Stimulated activated memory B cell treated with anti-CD40 and anti-IgM and Interleukin-4, amounts not matched to agents 10 μg/mL and 1 μg/mL and 100 μg/mL, for 72 hours (primary cell): Measurements from ENCODE around the gene MIGA1.
A peak's percentile ranks its signal among the peaks of the same experiment; 100 is the strongest.
"Not testable (repeated sequence)": the region's sequence is repeated elsewhere in the genome, so short reads cannot be mapped to it uniquely, and the experiment has no call there.

Experiments
- ATAC-seq: fragments of 150-1000 bp; cut with Tn5 transposase; 2 replicates; pipeline ENCODE4 v1.10.0; 2021
- H3K27ac Mint-ChIP-seq: one replicate; pipeline ENCODE4 v1.8.0; 2022; ENCODE audit warnings: mild to moderate bottlenecking, mixed read lengths
- H3K27me3 Mint-ChIP-seq: one replicate; pipeline ENCODE4 v1.8.0; 2022; ENCODE audit warnings: mixed read lengths
- H3K36me3 Mint-ChIP-seq: one replicate; pipeline ENCODE4 v1.8.0; 2022; ENCODE audit warnings: mixed read lengths
- H3K4me1 Mint-ChIP-seq: one replicate; pipeline ENCODE4 v1.8.0; 2022; ENCODE audit warnings: mixed read lengths
- H3K4me3 Mint-ChIP-seq: one replicate; pipeline ENCODE4 v1.8.0; 2022; ENCODE audit warnings: mild to moderate bottlenecking, moderate library complexity, mixed read lengths
- H3K9me3 Mint-ChIP-seq: one replicate; pipeline ENCODE4 v1.8.0; 2022; ENCODE audit warnings: mixed read lengths

MIGA1 gene

DNA sequence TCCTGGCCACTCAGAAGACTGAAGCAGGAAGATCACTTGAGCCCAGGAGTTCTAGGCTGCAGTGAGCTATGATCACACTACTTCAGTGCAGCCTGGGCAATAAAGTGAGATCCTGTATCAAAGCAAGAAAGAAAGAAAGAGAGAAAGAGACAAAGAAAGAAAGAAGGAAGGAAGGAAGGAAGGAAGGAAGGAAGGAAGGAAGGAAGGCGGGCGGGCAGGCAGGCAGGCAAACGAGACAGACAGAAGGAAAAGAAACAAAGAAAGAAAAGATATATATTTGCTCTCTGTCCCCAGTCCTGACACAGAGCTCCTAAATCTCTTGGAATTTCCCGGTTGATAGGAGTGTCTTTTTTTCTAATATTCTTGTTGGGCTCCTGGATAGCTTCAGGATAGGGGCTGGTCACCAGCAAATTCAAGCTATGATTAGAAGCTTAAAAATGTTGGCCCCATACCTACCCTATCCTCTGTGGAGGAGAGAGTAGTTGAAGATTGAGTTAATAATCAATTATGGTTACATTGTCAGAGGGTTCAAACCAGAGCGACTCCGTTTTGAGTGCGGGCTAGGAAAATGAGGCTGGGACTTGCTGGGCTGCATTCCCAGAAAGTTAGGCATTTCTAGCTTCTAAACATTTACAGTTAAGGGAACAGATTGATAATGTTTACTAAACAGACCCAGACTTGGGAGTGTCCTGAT, 3.3 kb upstream of the MIGA1 start:
- Mint-ChIP-seq H3K27me3 (peaks cover 1% of the 10 kb centered on the region), H3K9me3 (no peaks in the 10 kb centered on the region), H3K4me1 (peaks cover 23% of the 10 kb centered on the region), H3K36me3 (no peaks in the 10 kb centered on the region), H3K27ac (no peak overlapping the region), H3K4me3 (no peak overlapping the region)
- no peak for ATAC-seq

DNA sequence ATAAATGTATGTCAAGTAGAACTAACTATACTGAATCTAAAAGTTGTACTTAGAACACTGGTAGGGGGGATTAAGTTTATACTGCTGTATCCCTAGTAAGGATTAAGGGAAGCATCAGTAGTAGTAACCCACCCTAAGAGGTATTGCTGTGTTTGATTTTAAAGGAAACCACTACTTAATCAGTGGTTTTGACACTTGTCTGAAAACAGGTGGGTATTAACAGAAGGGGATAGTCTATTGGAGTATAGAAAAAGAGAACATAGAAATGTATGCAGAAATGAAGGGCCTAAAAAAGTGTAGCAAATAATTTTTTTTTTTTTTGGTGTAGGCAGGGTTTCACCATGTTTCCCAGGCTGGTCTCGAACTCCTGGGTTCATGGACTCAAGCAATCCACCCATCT, 2.2 kb downstream of the MIGA1 start:
- Mint-ChIP-seq H3K9me3 (peaks cover 2% of the 10 kb centered on the region), H3K4me1 (peaks cover 24% of the 10 kb centered on the region), H3K27me3 (no peaks in the 10 kb centered on the region), H3K36me3 (peaks cover 26% of the 10 kb centered on the region), H3K4me3 (no peak overlapping the region), H3K27ac (no peak overlapping the region)
- ATAC-seq = no peak

DNA sequence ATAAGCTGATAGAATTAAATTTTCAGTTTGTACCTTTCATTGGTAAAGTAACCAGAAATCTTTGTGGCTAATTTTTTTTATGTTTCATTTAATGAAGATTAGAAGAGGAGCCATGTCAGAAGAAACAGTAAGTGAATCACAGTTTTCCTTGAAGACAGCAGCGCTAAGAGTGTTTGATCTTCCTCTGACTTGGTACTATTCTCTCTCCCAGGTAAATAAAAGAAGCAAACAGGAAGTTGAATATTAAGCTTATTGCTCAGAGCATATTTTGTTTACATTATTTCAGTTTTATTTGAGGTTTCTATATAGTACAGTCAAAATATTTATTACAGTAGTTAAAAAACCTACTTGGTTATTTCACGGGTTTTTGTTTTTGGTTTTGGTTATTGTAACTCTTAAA, 3.7 kb downstream of the MIGA1 start:
- H3K36me3 Mint-ChIP-seq = peaks cover 40% of the 10 kb centered on the region
- H3K27me3 Mint-ChIP-seq = no peaks in the 10 kb centered on the region
- no peak overlapping the region for H3K4me3 Mint-ChIP-seq
- no peak overlapping the region for H3K27ac Mint-ChIP-seq
- H3K4me1 Mint-ChIP-seq = peaks cover 24% of the 10 kb centered on the region
- ATAC-seq = no peak
- H3K9me3 Mint-ChIP-seq = peaks cover 3% of the 10 kb centered on the region

DNA sequence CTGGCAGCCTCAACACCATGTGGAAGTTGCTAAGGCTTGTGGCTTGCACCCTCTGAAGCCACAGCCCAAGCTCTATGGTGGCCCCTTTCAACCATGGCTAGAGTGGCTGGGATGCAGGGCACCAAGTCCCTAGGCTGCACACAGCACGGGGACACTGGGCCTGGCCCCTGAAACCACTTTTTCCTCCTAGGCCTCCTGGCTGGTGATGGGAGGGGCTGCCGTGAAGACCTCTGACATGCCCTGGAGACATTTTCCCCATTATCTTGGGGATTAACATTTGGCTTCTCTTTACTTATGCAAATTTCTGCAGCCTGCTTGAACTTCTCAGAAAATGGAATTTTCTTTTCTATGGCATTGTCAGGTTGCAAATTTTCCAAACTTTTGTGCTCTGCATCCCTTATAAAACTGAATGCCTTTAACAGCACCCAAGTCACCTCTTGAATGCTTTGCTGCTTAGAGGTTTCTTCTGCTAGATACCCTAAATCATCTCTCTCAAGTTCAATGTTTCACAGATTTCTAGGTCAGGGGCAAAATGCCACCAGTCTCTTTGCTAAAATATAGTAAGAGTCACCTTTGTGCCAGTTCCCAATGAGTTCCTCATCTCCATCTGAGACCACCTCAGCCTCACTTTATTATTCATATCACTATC, 6.8 kb downstream of the MIGA1 start:
- H3K27ac Mint-ChIP-seq, ATAC-seq, H3K9me3 Mint-ChIP-seq, H3K27me3 Mint-ChIP-seq, H3K4me3 Mint-ChIP-seq, H3K4me1 Mint-ChIP-seq: not testable (repeated sequence)
- peaks cover 63% of the 10 kb centered on the region for H3K36me3 Mint-ChIP-seq

DNA sequence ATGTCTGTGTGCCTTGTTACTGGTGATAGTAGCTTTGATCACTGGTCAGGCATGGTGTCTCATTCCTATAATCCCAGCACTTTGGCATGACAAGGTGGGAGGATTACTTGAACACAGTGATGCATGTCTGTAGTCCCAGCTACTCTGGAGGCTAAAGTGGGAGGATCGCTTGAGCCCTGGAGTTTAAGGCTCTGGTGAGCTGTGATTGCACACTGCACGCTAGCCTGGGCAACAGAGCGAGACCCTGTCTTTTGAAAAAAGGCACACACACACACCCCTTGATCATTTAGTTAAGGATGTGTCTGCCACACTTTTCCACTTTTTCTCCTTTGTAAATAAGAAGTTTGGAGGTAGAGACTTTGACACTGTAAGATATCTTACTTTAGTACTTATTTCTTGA, 15.1 kb downstream of the MIGA1 start:
- Mint-ChIP-seq H3K4me3 (no peak overlapping the region), H3K27me3 (no peaks in the 10 kb centered on the region), H3K4me1 (peaks cover 17% of the 10 kb centered on the region), H3K27ac (no peak overlapping the region), H3K9me3 (no peaks in the 10 kb centered on the region), H3K36me3 (peaks cover 47% of the 10 kb centered on the region)
- no peak for ATAC-seq

DNA sequence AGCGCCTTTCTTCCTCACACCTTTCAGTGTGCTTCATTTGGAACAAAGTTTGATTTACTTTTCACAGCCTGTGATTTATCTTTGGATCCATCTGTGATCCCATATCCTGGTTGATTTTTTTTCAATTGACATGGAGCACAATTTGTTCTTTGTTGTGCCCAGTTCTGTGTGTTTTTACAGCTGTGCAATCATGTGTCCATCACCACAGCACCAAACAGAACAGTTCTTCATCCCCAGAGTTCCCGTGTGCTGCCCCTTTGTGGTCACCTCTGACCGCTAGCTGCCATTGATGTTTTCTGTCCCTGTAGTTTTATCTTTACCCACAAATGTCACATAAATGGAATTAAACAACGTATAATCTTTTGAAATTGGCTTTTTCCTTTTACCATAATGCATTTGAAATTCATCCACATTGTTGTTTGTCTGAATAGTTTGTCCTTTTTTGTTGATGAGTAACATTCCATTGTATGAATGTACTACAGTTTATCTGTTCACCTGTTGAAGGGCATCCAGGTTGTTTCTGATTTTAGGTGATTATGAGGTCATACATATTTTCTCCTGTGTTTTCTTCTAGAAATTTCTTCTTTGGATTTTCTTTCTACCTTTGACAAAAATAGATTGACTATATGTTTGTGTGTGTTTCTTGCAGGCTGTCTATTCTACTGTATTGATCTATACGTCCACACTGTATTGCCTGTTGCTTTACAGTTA, 17.4 kb downstream of the MIGA1 start:
- Mint-ChIP-seq H3K27ac (no peak overlapping the region), H3K27me3 (no peaks in the 10 kb centered on the region), H3K4me3 (no peak overlapping the region), H3K36me3 (peaks cover 46% of the 10 kb centered on the region), H3K4me1 (peaks cover 24% of the 10 kb centered on the region), H3K9me3 (no peaks in the 10 kb centered on the region)
- no peak for ATAC-seq

DNA sequence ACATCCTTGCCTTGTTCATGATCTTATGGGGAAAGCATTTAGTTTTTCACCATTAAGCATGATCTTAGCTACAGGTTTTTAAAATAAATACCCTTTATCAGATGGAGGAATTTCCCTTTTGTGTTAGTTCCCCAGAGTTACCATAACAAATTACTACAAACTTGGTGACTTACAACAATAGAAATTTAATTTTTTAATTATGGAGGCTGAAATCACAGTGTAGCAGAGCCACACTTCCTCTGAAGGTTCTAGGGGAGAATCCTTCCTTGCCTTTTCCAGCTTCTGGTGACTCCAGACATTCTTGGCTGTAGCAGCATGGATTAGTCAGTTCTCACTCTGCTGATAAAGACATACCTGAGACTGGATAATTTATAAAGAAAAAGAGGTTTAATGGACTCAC, 18.5 kb downstream of the MIGA1 start:
- no peaks in the 10 kb centered on the region for H3K9me3 Mint-ChIP-seq
- no peaks in the 10 kb centered on the region for H3K27me3 Mint-ChIP-seq
- no peak for ATAC-seq
- no peak overlapping the region for H3K4me3 Mint-ChIP-seq
- H3K4me1 Mint-ChIP-seq = peaks cover 17% of the 10 kb centered on the region
- H3K36me3 Mint-ChIP-seq = peaks cover 47% of the 10 kb centered on the region
- H3K27ac Mint-ChIP-seq = no peak overlapping the region

DNA sequence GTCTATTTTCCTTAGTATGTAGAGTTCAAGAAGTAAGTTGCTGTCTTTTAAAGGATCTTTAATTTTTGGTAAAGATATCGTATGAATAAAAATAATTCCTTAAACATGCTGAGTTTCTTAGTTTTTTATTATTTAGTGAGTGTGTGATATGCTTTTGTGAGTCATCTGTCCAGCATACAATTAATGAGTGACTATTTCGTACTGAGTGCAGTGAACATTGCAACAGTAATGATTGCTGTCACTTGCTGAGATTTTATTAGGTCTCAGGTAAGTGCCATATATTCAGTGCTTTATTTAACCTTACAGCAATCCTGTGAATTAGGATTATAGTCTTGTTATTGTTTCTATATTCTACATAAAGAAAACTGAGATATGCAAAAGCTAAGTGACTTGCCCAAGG, 22.6 kb downstream of the MIGA1 start:
- ATAC-seq = no peak
- H3K9me3 Mint-ChIP-seq = no peaks in the 10 kb centered on the region

DNA sequence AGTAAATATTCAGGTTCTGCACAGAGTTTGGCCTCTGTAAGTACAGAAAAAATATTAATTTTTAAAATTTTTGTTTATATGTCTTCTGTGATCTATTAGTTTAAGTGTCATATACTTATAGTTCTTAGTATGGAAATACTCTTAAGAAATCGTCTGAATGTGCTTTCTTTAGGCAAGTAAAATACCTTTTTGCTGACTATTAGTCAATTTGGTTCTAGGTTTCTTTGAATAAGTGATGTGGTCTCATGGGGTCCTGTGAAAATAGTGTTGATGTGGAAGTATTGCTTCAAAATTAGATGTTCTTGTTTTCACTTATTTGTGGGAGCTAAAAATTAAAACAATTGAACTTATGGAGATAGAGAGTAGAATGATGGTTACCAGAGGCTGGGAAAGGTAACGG, 23.9 kb downstream of the MIGA1 start:
- ATAC-seq = no peak
- Mint-ChIP-seq H3K36me3 (peaks cover 59% of the 10 kb centered on the region), H3K27ac (no peak overlapping the region), H3K27me3 (no peaks in the 10 kb centered on the region), H3K9me3 (no peaks in the 10 kb centered on the region), H3K4me1 (peaks cover 11% of the 10 kb centered on the region), H3K4me3 (no peak overlapping the region)

More for the DNA sequence above, 22.6 kb downstream of the MIGA1 start:
- Mint-ChIP-seq H3K27ac (no peak overlapping the region), H3K27me3 (no peaks in the 10 kb centered on the region), H3K36me3 (peaks cover 59% of the 10 kb centered on the region), H3K4me3 (no peak overlapping the region), H3K4me1 (peaks cover 12% of the 10 kb centered on the region)

DNA sequence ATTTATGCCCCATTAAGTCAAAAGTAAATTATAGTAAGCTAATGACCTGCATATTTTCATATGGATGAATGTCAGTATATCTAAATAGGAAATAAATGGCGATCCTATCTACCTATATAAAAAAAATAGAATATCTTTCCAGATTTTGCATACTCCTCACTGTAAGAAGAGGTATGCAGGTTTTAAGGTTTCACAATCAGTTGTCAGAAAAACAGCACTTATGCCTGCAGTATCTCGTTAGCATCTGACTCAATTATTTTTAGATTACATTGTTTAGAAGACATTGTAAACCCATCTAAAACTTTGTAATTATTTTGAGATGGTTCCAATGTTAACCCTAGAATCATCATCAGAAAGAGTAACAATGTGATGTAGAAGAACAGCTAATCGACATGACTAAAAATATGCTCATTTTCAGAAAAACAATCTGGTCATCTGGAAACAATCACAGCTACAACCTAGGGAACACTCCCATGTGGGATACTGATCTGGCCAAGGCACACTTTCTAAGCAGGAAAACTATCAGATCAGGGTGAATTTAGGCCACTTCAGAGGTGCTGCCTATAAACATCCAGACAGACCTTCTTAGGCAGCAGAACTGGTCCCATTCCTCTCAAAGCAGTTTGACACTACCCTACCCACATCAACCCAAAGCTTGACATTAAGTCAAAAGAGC, 30.5 kb downstream of the MIGA1 start:
- H3K4me3 Mint-ChIP-seq, H3K27ac Mint-ChIP-seq, H3K27me3 Mint-ChIP-seq, ATAC-seq, H3K9me3 Mint-ChIP-seq, H3K4me1 Mint-ChIP-seq: not testable (repeated sequence)
- peaks cover 58% of the 10 kb centered on the region for H3K36me3 Mint-ChIP-seq

DNA sequence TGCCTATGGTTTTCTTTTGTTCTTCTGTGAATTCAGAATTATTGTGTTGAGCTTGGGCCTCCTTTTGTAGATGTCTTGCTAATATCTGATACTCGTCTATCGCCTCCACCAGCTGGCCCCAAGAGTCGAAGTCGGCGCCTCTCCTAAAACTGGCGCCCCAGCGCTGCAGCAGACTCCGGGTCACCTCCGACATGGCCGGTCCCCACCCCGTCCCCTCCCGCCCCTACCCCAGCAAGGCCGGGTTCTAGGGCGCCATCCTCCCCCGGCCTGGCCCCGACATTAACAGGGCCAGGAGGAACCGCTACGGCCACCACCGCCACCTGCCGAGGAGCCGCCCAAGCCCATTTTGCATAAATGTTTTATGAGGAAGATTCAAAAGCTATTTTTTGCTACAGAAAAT, 32.1 kb downstream of the MIGA1 start:
- peak; percentile 68 for ATAC-seq

DNA sequence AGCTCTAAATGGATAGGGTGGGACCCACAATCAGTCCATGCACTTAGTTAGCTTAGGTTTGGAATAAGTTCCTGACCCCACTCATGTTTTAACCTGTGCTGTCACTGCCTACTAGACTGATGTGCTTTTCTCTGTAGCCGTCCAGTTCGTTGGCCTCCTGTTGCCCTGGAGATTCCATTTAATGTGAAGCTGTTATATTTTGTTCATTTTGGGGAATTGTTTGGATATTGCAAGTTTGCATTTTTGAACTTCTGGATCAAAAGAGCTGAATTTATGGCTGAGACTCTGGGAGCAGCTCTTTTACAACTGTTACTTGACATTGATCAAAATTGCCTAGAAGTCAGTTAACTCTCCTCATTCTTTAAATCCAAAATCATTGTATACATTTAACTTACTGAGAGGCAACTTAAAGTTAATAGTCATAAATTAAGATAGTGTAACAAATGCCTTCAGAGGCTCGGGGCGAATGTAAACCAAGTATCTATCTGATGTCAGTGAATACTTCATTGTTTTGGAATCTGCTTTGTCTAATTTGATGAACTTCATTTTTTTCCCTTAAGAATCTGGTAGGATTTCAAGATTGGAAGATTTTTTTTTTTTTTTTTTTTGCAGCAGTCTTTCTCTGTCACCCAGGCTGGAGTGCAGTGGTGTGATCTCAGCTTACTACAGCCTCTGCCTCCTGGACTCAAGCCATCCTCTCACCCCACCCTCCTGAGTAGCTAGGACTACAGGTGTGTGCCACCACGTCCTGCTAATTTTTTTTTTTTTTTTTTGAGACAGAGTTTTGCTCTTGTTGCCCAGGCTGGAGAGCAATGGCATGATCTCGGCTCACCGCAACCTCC, 38.1 kb downstream of the MIGA1 start:
- H3K36me3 Mint-ChIP-seq = peaks cover 62% of the 10 kb centered on the region

More for the DNA sequence above, 32.1 kb downstream of the MIGA1 start:
- H3K36me3 Mint-ChIP-seq = peaks cover 50% of the 10 kb centered on the region
- H3K27ac Mint-ChIP-seq, H3K27me3 Mint-ChIP-seq, H3K4me1 Mint-ChIP-seq, H3K4me3 Mint-ChIP-seq, H3K9me3 Mint-ChIP-seq: not testable (repeated sequence)

DNA sequence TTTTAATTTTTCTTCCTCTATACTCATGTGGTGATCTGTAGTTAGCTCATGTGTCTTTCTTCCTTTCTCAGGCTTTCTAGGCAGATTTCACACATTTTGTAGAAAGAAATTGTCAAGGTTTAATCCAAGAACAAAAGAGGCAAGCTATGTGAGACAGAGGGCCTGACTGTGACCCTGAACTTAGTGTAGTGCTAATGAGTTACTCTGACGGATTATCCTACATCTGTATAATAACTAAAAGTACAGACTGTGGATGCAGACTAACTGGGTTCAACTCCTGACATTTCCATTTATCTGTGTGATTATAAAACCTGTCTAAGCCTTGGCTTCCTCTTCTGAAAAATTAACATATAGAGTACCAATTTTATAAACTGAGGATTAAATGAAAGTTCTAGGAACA, 40.7 kb downstream of the MIGA1 start:
- no peak overlapping the region for H3K27ac Mint-ChIP-seq
- no peaks in the 10 kb centered on the region for H3K9me3 Mint-ChIP-seq
- peaks cover 54% of the 10 kb centered on the region for H3K36me3 Mint-ChIP-seq
- H3K27me3 Mint-ChIP-seq = no peaks in the 10 kb centered on the region
- ATAC-seq = no peak
- peaks cover 3% of the 10 kb centered on the region for H3K4me1 Mint-ChIP-seq
- no peak overlapping the region for H3K4me3 Mint-ChIP-seq

More for the DNA sequence above, 38.1 kb downstream of the MIGA1 start:
- ATAC-seq = no peak
- Mint-ChIP-seq H3K27ac (no peak overlapping the region), H3K27me3 (no peaks in the 10 kb centered on the region), H3K4me1 (no peaks in the 10 kb centered on the region), H3K9me3 (no peaks in the 10 kb centered on the region), H3K4me3 (no peak overlapping the region)

DNA sequence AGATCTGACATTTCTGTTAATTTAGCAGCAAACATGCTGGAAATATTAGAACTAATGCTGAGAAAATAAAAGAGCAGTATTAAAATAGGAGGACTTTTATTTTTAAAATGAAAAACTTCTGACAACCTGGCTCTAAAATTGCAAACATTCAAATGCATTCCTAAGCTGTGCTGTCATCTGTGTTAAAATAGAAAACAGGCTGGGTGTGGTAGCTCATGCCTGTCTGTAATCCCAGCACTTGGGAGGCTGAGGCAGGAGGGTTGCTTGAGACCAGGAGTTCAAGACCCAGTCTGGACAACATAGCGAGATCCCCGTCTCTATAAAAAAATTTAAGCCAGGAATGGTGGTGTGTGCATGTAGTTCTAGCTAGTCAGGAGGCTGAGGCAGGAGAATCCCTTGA, 44.6 kb downstream of the MIGA1 start:
- no peak for ATAC-seq
- Mint-ChIP-seq H3K4me1 (peaks cover 7% of the 10 kb centered on the region), H3K4me3 (no peak overlapping the region), H3K27me3 (no peaks in the 10 kb centered on the region), H3K9me3 (no peaks in the 10 kb centered on the region), H3K36me3 (peaks cover 46% of the 10 kb centered on the region), H3K27ac (no peak overlapping the region)

DNA sequence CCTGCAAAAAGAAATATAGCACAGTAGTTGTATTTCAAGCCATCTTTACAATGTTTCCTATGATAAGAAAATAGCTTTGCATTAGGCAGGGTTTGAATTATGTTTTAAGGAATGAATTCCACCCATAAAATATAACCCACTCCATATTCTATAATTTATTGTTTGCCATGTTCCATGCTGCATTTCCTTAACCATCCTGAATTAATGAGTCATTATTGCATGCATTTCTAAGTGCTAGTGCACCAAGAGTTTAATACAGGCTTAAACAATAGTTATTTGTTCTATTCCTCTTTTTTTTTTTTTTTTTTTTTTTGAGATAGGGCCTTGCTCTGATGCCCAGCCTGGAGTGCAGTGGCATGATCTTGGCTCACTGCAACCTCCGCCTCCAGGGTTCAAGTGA, 45.2 kb downstream of the MIGA1 start:
- Mint-ChIP-seq H3K27ac (no peak overlapping the region), H3K27me3 (no peaks in the 10 kb centered on the region), H3K9me3 (no peaks in the 10 kb centered on the region), H3K36me3 (peaks cover 40% of the 10 kb centered on the region), H3K4me1 (peaks cover 7% of the 10 kb centered on the region), H3K4me3 (no peak overlapping the region)
- no peak for ATAC-seq
